SK-N-SH treated with all-trans-retinoic acid at 6 μM for 48 hours (cell line): ENCODE results near the gene CPSF3.
"Not testable (repeated sequence)": the region's sequence is repeated elsewhere in the genome, so short reads cannot be mapped to it uniquely, and the experiment has no call there.

Source experiments
- PATZ1 ChIP-seq: fragments of 250-450 bp; sonication (Bioruptor Pico); IDR thresholded peaks from 2 replicates; pipeline ENCODE4 v1.8.0; 2020; ENCODE audit warnings: mild to moderate bottlenecking, moderate library complexity, borderline replicate concordance
- POU6F1 ChIP-seq: fragments of 250-450 bp; sonication (Bioruptor Pico); IDR thresholded peaks from 2 replicates; pipeline ENCODE4 v1.8.0; 2021; ENCODE audit warnings: low read depth, mild to moderate bottlenecking, moderate library complexity, borderline replicate concordance
- RARB ChIP-seq: fragments of 250-450 bp; sonication (Bioruptor Pico); IDR thresholded peaks from 2 replicates; pipeline ENCODE4 v1.8.0; 2021; ENCODE audit warnings: mild to moderate bottlenecking, moderate library complexity

GRCh38 chr2:9513946-9514345 lies 90.5 kb downstream of the CPSF3 start:
- TF ChIP-seq POU6F1, PATZ1, RARB (CRISPR knock-in tag): not testable (repeated sequence)
